ENCODE measurements around the gene HEATR9. TPM values are rescaled to one million over a fixed set of nuclear protein-coding genes. Genes with fewer than 3 reads are reported as not detected.

The HEATR9 gene
- total and polyA plus RNA-seq, 2 donors from 2014 or later, result 0.16 TPM; not detected in 1

DNA sequence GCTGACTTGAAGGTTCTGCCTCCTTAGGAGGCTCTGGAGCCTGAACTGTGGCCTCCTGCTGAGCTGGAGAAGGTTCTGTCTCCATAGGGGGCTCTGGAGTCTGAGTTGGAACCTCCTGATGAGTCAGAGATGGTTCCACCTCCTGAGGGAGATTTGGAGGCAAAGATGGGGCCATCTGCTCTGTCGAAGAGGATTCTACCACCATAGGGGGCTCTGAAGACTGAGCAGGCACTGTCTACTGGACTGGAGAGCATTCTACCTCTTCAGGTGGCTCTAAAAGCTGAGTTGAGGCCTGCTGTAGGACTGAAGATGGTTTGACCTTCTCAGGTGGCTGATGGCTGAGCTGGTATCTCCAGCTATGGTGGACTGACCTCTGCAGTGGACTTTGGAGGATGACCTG, 45.7 kb upstream of the HEATR9 start:
- DNase-seq (no peak), FAIRE-seq (no peak)
- H3K4me3 ChIP-seq (ENCODE audit: low read length in 3 of 3), result no peak overlapping the region
- intact Hi-C loops (cut with DNase I), result no loop called here
- TF ChIP-seq, protein P1, sequence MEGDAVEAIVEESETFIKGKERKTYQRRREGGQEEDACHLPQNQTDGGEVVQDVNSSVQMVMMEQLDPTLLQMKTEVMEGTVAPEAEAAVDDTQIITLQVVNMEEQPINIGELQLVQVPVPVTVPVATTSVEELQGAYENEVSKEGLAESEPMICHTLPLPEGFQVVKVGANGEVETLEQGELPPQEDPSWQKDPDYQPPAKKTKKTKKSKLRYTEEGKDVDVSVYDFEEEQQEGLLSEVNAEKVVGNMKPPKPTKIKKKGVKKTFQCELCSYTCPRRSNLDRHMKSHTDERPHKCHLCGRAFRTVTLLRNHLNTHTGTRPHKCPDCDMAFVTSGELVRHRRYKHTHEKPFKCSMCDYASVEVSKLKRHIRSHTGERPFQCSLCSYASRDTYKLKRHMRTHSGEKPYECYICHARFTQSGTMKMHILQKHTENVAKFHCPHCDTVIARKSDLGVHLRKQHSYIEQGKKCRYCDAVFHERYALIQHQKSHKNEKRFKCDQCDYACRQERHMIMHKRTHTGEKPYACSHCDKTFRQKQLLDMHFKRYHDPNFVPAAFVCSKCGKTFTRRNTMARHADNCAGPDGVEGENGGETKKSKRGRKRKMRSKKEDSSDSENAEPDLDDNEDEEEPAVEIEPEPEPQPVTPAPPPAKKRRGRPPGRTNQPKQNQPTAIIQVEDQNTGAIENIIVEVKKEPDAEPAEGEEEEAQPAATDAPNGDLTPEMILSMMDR (IDR thresholded peaks at IDR 0.05; ENCODE audit: borderline replicate concordance, extremely low read depth, insufficient read depth), result no peak
- H3K27me3 ChIP-seq (ENCODE audit: control insufficient read depth, insufficient read depth, low read length), result no peaks in the 10 kb centered on the region
- peaks cover 0 to 2% (median 0%) of the 10 kb centered on the region in 3 donors for H3K4me1 ChIP-seq (ENCODE audit: control insufficient read depth in 2 of 3, insufficient read depth in 2 of 3, low read depth in 1 of 3, low read length in 3 of 3)
- no peak overlapping the region for H3K9ac ChIP-seq (ENCODE audit: low read length in 3 of 3)
- H3K9me3 ChIP-seq (ENCODE audit: control insufficient read depth in 2 of 3, insufficient read depth in 1 of 3, low read length in 3 of 3), result no peaks in the 10 kb centered on the region
- H3K27ac ChIP-seq (ENCODE audit: low read depth in 2 of 2, low read length in 2 of 2), result no peak overlapping the region
- no peaks in the 10 kb centered on the region for H3K36me3 ChIP-seq (ENCODE audit: control insufficient read depth in 2 of 3, insufficient read depth in 3 of 3, low read length in 3 of 3)

DNA sequence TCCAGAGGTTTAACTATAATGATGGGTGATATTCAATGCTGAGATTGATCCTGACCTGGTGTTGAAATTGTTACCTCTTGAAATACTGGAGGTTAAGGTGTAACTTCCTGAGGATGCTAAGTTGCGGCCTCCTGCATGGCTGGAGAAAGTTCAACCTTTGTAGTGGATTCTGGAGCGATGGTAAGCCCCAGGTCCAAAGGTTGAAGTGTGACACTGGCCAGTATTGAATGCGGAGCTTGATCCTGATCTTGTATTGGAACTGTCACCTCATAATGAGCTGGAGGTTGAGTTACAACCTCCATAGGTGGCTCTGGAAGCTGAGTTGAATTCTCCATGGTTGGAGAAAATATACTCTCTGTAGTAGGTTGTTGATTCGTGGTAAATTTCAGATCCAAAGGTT, 44.9 kb upstream of the HEATR9 start:
- Histone ChIP-seq H3K9me3 (ENCODE audit: control insufficient read depth in 2 of 3, insufficient read depth in 1 of 3, low read length in 3 of 3) (no peaks in the 10 kb centered on the region), H3K27me3 (ENCODE audit: control insufficient read depth, insufficient read depth, low read length) (no peaks in the 10 kb centered on the region), H3K9ac (ENCODE audit: low read length in 3 of 3) (no peak overlapping the region), H3K27ac (ENCODE audit: low read depth in 2 of 2, low read length in 2 of 2) (no peak overlapping the region), H3K4me1 (ENCODE audit: control insufficient read depth in 2 of 3, insufficient read depth in 2 of 3, low read depth in 1 of 3, low read length in 3 of 3) (peaks cover 0 to 2% (median 0%) of the 10 kb centered on the region in 3 donors), H3K4me3 (ENCODE audit: low read length in 3 of 3) (no peak overlapping the region), H3K36me3 (ENCODE audit: control insufficient read depth in 2 of 3, insufficient read depth in 3 of 3, low read length in 3 of 3) (no peaks in the 10 kb centered on the region)
- no peak for FAIRE-seq
- no peak for DNase-seq
- intact Hi-C loops (cut with DNase I), result no loop called here
- TF ChIP-seq, protein P1 (IDR thresholded peaks at IDR 0.05; ENCODE audit: borderline replicate concordance, extremely low read depth, insufficient read depth), result no peak

DNA sequence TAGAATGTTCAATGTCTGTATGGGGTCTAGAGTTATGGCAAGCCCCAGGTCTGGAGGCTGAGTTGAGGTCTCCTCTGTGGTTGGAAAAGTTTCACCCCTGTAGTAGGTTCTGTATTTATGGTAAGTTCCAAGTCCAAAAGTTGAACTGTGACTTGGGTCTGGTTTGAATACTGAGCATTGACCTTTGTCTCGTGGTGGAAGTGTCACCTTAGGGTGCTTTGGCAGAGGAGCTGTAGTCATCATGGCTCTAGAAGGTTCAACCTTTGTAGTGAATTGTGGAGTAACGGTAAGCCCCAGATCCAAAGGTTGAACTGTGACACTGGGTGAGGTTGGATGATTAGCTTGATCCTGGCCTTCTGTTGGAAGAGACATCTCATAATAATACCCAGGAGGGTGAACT, 44.3 kb upstream of the HEATR9 start:
- Histone ChIP-seq H3K36me3 (ENCODE audit: control insufficient read depth in 2 of 3, insufficient read depth in 3 of 3, low read length in 3 of 3) (no peaks in the 10 kb centered on the region), H3K9ac (ENCODE audit: low read length in 3 of 3) (no peak overlapping the region), H3K27ac (ENCODE audit: low read depth in 2 of 2, low read length in 2 of 2) (no peak overlapping the region), H3K9me3 (ENCODE audit: control insufficient read depth in 2 of 3, insufficient read depth in 1 of 3, low read length in 3 of 3) (no peaks in the 10 kb centered on the region), H3K4me3 (ENCODE audit: low read length in 3 of 3) (no peak overlapping the region), H3K4me1 (ENCODE audit: control insufficient read depth in 2 of 3, insufficient read depth in 2 of 3, low read depth in 1 of 3, low read length in 3 of 3) (peaks cover 0 to 2% (median 0%) of the 10 kb centered on the region in 3 donors), H3K27me3 (ENCODE audit: control insufficient read depth, insufficient read depth, low read length) (no peaks in the 10 kb centered on the region)
- TF ChIP-seq, protein P1 (IDR thresholded peaks at IDR 0.05; ENCODE audit: borderline replicate concordance, extremely low read depth, insufficient read depth), result no peak
- no peak for DNase-seq
- intact Hi-C loops (cut with DNase I), result no loop called here
- no peak for FAIRE-seq

DNA sequence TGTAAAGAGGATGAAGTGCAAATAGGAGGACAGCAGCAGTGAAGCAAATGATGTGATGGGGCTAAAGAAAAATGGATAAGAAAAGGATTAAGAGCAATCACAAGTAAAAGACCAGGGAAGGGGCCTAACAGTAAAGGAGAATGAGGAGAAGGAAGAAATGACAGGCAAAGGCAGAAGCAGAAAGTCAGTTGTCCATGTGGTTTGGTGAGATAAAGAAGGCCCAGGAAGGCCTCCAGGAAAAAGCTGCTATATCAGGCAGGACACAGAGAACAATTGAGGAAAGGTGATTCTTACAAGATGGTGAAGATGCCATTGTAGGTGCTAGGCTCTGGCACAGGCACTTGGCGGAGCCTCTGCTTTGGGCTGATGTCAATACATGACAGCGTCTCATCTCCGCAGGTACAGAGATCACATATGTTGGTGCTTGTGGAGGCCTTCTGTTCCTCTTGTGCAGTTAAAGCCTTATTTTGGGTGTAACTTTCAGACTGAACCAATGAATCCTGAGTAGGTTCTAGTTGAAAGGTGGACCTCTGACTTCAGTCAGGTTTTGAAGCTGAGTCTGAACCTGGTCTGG, 43.7 kb upstream of the HEATR9 start:
- TF ChIP-seq, protein P1 (IDR thresholded peaks at IDR 0.05; ENCODE audit: borderline replicate concordance, extremely low read depth, insufficient read depth), result no peak
- Histone ChIP-seq H3K4me3 (ENCODE audit: low read length in 3 of 3) (no peak overlapping the region), H3K4me1 (ENCODE audit: control insufficient read depth in 2 of 3, insufficient read depth in 2 of 3, low read depth in 1 of 3, low read length in 3 of 3) (peaks cover 0 to 2% (median 0%) of the 10 kb centered on the region in 3 donors), H3K9me3 (ENCODE audit: control insufficient read depth in 2 of 3, insufficient read depth in 1 of 3, low read length in 3 of 3) (no peaks in the 10 kb centered on the region), H3K36me3 (ENCODE audit: control insufficient read depth in 2 of 3, insufficient read depth in 3 of 3, low read length in 3 of 3) (no peaks in the 10 kb centered on the region), H3K27me3 (ENCODE audit: control insufficient read depth, insufficient read depth, low read length) (no peaks in the 10 kb centered on the region), H3K27ac (ENCODE audit: low read depth in 2 of 2, low read length in 2 of 2) (no peak overlapping the region), H3K9ac (ENCODE audit: low read length in 3 of 3) (no peak overlapping the region)
- DNase-seq (no peak), FAIRE-seq (no peak)
- intact Hi-C loops (cut with DNase I), result no loop called here
